VCaP (cell line): ENCODE results near the gene SNX13.

ENCODE experiments used
- H3K27ac ChIP-seq: fragments of 450-650 bp; 2 replicates; pipeline ENCODE4 v1.5.1; 2017
- CTCF ChIP-seq: fragments of 450-650 bp; conservative IDR thresholded peaks from 2 replicates; pipeline ENCODE4 v1.5.1; 2017; ENCODE audit warnings: mild to moderate bottlenecking, moderate library complexity

The SNX13 gene

GRCh38 chr7:17929647-17930395, 10.5 kb downstream of the SNX13 start:
- no peak for TF ChIP-seq CTCF
- no peak overlapping the region for H3K27ac ChIP-seq

- no peak overlapping the region for H3K27ac ChIP-seq
- no peak for TF ChIP-seq CTCF
Measured at GRCh38 chr7:17928055-17928454, 12.2 kb downstream of the SNX13 start.

GRCh38 chr7:17921857-17922416, 18.4 kb downstream of the SNX13 start:
- no peak overlapping the region for H3K27ac ChIP-seq
- TF ChIP-seq CTCF, result no peak

GRCh38 chr7:17917842-17918241, 22.5 kb downstream of the SNX13 start:
- TF ChIP-seq CTCF, result no peak
- H3K27ac ChIP-seq, result no peak overlapping the region

- H3K27ac ChIP-seq, result no peak overlapping the region
- TF ChIP-seq CTCF, result no peak
Measured at GRCh38 chr7:17916786-17917185, 23.5 kb downstream of the SNX13 start.

- H3K27ac ChIP-seq, result no peak overlapping the region
- no peak for TF ChIP-seq CTCF
Measured at GRCh38 chr7:17915796-17916195, 24.5 kb downstream of the SNX13 start.

- no peak overlapping the region for H3K27ac ChIP-seq
- TF ChIP-seq CTCF, result no peak
Measured at GRCh38 chr7:17915168-17915567, 25.1 kb downstream of the SNX13 start.
